ENCODE data around the gene DLL1. TPM values are rescaled to one million over a fixed set of nuclear protein-coding genes. Genes with fewer than 3 reads are reported as not detected.

Gene DLL1
- total RNA-seq, 4 donors from 2014 or later, result 1.8 to 3.7 (median 3.3) TPM

DNA sequence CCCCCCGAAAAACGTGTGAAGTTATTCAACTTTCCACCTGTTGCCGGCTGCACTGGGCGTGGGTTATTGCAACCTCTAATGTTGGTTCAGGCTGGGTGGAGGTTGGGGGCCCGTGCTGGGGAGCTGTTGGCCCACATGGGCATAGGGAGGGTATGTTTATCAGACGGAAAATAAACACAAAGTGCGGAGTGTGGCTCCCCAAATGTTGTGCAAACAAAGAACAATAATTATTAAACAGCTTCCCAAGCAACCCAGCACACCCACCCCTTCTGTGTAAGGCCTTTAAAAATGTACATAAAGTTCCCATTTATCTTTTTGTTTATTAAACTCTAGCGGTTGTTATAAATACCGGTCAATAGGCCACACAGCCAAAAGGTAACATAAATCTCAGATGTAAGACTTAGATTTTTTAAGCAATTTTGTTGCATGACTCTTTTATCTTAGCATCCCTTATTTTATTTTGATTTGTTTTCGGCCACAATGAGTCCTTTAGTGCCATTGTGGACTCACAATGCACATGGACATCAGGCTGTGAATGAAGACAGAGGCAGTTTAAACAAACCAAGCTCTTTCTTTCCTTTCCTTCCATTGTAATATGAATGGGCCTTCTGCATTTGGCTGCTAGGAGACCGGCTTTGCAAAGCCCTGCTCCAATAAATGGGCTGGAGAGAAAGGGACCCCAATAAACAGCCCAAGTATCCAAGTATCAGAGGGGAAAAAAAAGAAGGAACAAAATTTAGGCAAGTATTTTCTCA is 6.9 kb upstream of the DLL1 start:
- H3K27me3 ChIP-seq, result peaks cover 43 to 49% (median 48%) of the 10 kb centered on the region in 3 donors
- TF ChIP-seq, protein P1, sequence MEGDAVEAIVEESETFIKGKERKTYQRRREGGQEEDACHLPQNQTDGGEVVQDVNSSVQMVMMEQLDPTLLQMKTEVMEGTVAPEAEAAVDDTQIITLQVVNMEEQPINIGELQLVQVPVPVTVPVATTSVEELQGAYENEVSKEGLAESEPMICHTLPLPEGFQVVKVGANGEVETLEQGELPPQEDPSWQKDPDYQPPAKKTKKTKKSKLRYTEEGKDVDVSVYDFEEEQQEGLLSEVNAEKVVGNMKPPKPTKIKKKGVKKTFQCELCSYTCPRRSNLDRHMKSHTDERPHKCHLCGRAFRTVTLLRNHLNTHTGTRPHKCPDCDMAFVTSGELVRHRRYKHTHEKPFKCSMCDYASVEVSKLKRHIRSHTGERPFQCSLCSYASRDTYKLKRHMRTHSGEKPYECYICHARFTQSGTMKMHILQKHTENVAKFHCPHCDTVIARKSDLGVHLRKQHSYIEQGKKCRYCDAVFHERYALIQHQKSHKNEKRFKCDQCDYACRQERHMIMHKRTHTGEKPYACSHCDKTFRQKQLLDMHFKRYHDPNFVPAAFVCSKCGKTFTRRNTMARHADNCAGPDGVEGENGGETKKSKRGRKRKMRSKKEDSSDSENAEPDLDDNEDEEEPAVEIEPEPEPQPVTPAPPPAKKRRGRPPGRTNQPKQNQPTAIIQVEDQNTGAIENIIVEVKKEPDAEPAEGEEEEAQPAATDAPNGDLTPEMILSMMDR (IDR thresholded peaks at IDR 0.05 in 4 of 5, conservative IDR thresholded peaks at IDR 0.05 in 1 of 5), result no peak
- TF ChIP-seq POLR2A (IDR thresholded peaks at IDR 0.05), result no peak
- DNase-seq, result no peak
- peaks cover 5 to 14% of the 10 kb centered on the region in 2 donors for H3K4me1 ChIP-seq
- H3K4me3 ChIP-seq, result no peak overlapping the region
- no peaks in the 10 kb centered on the region for H3K36me3 ChIP-seq
- intact Hi-C loops (cut with DNase I; ENCODE audit: low total_unique reads), result no loop called here
- H3K9me3 ChIP-seq, result no peaks in the 10 kb centered on the region
- H3K27ac ChIP-seq, result no peak overlapping the region
- no peak for ATAC-seq
- in situ Hi-C loops (cut with MboI; ENCODE audit: low sequenced_read_pairs in 4 of 4), result loop anchor here (10.0 to 25.0 kb wide), 3 partner anchors 260 to 463 kb away; no protein-coding TSS in a partner anchor

DNA sequence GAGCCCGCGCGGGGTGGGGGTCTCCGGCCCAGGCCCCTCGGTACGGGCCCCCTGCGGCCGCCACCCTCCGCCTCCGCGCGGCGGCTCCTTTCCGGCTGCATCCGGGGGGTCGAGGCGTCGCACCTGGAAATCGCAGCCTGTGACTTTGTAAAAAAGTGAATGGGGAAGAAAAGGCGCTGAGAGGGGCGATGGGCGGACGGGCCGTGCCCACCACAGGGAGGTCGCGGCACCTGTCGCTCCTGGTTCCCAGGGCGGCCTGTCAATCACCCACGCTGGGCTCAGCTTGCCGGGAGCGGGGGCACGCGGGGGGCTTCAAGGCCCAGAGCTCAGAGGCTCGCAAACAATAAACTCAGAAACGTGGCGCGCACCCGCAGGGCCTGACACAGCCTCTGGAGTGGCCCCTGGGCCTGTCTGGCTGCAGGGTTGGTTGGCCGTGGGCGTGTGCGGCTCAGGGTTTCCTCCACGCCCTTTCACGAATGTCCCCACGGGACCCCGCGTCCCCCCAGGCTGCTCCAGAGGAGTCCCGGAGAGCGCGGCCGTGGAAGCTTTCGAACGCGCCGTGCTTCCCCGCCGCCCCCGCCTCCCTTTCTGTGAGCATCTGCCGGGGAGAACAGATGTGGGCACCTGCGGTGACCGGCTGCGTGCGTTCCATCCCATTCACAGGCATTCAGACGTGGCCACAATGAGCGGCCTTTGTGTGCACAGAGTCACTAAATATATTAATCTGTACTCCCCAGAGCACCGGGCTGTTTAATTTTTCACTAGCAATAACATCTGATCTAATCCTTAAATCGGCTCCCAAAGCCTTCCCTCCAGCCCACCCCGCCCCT is 6.1 kb upstream of the DLL1 start:
- Histone ChIP-seq H3K36me3 (no peaks in the 10 kb centered on the region), H3K27ac (no peak overlapping the region), H3K4me3 (no peak overlapping the region), H3K27me3 (peaks cover 51 to 56% (median 55%) of the 10 kb centered on the region in 3 donors), H3K9me3 (no peaks in the 10 kb centered on the region), H3K4me1 (peaks cover 12 to 22% of the 10 kb centered on the region in 2 donors)
- TF ChIP-seq, protein P1 (IDR thresholded peaks at IDR 0.05 in 4 of 5, conservative IDR thresholded peaks at IDR 0.05 in 1 of 5), result no peak
- TF ChIP-seq POLR2A (IDR thresholded peaks at IDR 0.05), result no peak
- DNase-seq, result no peak
- ATAC-seq, result no peak
- intact Hi-C loops (cut with DNase I; ENCODE audit: low total_unique reads), result no loop called here
- in situ Hi-C loops (cut with MboI; ENCODE audit: low sequenced_read_pairs in 4 of 4), result loop anchor here (10.0 to 25.0 kb wide), 3 partner anchors 260 to 462 kb away; no protein-coding TSS in a partner anchor

DNA sequence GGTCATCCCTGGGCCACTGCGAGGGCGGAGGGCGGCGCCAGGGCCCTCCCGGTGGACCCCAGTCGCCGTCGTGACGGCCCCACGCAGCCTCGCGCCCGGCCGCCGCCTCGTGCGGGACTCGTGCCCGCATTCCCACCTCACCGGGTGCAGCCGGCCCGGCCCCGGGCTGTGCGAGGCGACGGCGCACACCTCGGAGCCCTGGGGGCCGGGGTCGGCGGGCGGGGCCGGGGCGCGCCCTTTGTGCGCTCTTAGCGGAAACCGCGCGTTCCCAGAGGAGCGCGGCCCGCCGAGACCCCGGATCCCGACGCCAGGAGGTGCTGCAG is 5.5 kb upstream of the DLL1 start:
- ATAC-seq (no peak), DNase-seq (no peak)
- no peak for TF ChIP-seq POLR2A (IDR thresholded peaks at IDR 0.05)
- TF ChIP-seq, protein P1 (IDR thresholded peaks at IDR 0.05 in 4 of 5, conservative IDR thresholded peaks at IDR 0.05 in 1 of 5), result no peak
- Histone ChIP-seq H3K4me1 (peaks cover 16 to 28% of the 10 kb centered on the region in 2 donors), H3K36me3 (no peaks in the 10 kb centered on the region), H3K9me3 (no peaks in the 10 kb centered on the region), H3K4me3 (peak overlapping the region in 3 of 4 donors; percentile 51 to 77 (median 68)), H3K27ac (no peak overlapping the region), H3K27me3 (peaks cover 56 to 62% (median 61%) of the 10 kb centered on the region in 3 donors)
- intact Hi-C loops (cut with DNase I; ENCODE audit: low total_unique reads), result no loop called here
- in situ Hi-C loops (cut with MboI; ENCODE audit: low sequenced_read_pairs in 4 of 4), result loop anchor here (10.0 to 25.0 kb wide), 3 partner anchors 259 to 462 kb away; no protein-coding TSS in a partner anchor

DNA sequence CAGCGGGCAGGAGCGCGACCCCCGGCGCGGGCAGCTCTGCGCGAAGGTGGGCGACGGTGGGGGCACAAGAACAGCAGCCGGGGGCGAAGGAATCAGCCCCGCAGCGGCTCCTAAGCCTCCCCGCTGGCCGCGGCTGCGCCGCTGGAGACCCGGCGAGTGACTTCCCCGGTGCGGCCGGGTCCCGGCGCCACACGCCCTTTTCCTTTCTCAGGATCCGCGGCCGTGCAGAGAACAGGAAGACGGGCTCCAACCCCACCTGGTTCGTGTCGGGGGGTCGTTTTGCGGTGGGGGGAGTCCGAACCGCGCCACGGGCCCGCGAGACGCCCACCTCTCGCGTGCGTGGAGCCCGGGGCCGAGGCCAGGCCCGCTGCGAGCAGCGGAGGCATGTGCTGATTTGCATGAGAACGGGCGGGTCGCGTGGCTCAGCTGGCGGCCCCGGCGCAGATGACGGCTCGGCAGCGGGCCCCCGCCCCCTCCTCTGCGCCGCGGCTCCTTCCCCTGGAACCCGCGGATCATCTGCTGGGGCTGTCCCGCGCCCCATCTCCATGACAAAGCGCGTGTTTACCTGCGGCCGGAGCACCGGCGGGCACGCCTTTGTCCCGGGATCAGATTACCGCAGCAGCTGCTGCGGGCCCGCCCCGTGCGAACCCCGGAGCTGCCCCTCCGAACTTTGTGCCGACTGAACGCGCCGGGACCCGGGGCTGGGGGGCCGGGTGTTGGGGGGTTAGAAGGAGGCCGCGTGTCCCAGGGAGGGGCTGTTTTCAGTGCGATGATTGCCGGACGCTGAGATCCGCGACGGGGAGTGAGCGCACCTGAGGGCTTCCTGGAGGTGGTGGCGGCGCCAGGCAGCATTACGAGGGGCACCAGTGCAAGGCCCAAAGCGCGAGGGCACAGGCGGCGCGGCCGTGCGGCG is 4.9 kb upstream of the DLL1 start:
- Histone ChIP-seq H3K4me1 (peaks cover 16 to 30% of the 10 kb centered on the region in 2 donors), H3K27me3 (peaks cover 60 to 66% (median 64%) of the 10 kb centered on the region in 3 donors), H3K9me3 (no peaks in the 10 kb centered on the region), H3K36me3 (no peaks in the 10 kb centered on the region), H3K4me3 (peak overlapping the region; percentile 51 to 77 (median 62)), H3K27ac (no peak overlapping the region)
- ATAC-seq (peak; percentile 17 to 26), DNase-seq (no peak)
- intact Hi-C loops (cut with DNase I; ENCODE audit: low total_unique reads), result no loop called here
- peak in 1 of 2 donors; percentile 20 for TF ChIP-seq POLR2A (IDR thresholded peaks at IDR 0.05)
- TF ChIP-seq, protein P1 (IDR thresholded peaks at IDR 0.05 in 4 of 5, conservative IDR thresholded peaks at IDR 0.05 in 1 of 5), result no peak
- in situ Hi-C loops (cut with MboI; ENCODE audit: low sequenced_read_pairs in 4 of 4), result loop anchor here (10.0 to 25.0 kb wide), 3 partner anchors 258 to 461 kb away; no protein-coding TSS in a partner anchor

All from gastrocnemius medialis (tissue), 4 donors.